ENCODE measurements around the gene VAC14. TPM values are rescaled to one million over a fixed set of nuclear protein-coding genes. Genes with fewer than 3 reads are reported as not detected.

The VAC14 gene
- total and polyA plus RNA-seq, 3 donors from 2014 or later, result 41.0 to 80.5 (median 61.8) TPM

DNA sequence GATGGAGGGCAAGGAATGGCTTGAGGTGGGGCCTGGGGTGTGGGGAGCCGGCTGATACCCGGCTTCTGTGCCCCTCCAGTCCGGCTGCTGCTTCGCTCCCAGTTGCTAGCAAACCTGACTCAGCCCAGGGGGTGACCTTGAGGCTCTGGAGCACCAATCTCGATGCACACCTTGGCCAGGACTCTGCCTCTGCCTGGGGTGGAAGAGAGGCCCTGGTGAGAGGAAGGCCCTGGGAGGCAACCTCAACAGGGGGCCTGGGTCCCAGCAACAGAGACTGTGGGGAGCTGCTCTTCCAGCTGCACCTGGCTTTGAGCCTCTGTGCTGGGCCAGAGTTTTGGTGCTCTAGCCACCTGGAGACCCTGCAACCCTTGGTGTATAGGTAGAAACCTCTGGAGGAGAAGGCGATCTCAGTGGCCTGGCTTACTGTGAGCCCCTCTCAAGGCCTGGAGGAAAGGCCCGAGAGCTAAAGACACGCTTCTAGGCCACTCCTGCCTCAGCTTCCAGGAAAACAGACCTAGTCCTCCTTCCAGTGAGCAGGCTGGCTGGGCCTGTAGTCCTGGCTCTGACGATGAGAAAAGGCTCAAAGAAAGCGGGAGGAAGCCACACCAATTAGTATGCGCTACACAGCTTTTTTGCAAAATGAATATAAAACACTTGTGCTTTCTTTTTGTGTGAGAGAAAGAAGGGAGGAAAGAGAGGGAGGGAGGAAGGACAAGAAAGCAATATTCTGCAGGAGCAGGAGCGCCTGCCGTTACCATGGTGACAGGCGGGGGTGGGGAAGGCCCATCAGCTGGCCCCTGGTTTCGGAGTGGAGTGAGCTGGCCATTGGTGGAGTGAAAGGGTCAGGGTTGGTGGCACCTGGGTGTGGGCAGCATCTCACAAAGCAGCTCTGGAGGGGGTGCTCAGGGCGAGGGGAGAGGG lies 51.0 kb downstream of the VAC14 start:
- WGBS, 2 donors, result 54 to 67% methylated on average over 10 to 16 of the region's 16 CpGs
- no peak for DNase-seq
- intact Hi-C loops (cut with DNase I; ENCODE audit: low total_unique reads), result no loop called here

GRCh38 chr16:70749006-70749678 lies 51.8 kb downstream of the VAC14 start:
- no peak overlapping the region for H3K4me3 ChIP-seq
- H3K27ac ChIP-seq, result no peak overlapping the region
- H3K36me3 ChIP-seq (ENCODE audit: low read depth, missing control alignments), result no peaks in the 10 kb centered on the region
- intact Hi-C loops (cut with DNase I; ENCODE audit: low total_unique reads), result no loop called here
- no peaks in the 10 kb centered on the region for H3K9me3 ChIP-seq
- TF ChIP-seq POLR2A (IDR thresholded peaks at IDR 0.05), result no peak
- TF ChIP-seq, protein P1, sequence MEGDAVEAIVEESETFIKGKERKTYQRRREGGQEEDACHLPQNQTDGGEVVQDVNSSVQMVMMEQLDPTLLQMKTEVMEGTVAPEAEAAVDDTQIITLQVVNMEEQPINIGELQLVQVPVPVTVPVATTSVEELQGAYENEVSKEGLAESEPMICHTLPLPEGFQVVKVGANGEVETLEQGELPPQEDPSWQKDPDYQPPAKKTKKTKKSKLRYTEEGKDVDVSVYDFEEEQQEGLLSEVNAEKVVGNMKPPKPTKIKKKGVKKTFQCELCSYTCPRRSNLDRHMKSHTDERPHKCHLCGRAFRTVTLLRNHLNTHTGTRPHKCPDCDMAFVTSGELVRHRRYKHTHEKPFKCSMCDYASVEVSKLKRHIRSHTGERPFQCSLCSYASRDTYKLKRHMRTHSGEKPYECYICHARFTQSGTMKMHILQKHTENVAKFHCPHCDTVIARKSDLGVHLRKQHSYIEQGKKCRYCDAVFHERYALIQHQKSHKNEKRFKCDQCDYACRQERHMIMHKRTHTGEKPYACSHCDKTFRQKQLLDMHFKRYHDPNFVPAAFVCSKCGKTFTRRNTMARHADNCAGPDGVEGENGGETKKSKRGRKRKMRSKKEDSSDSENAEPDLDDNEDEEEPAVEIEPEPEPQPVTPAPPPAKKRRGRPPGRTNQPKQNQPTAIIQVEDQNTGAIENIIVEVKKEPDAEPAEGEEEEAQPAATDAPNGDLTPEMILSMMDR (IDR thresholded peaks at IDR 0.05), result no peak
- no peaks in the 10 kb centered on the region for H3K27me3 ChIP-seq
- H3K4me1 ChIP-seq, result peaks cover 59% of the 10 kb centered on the region
- no peak for DNase-seq
- 86 to 88% methylated on average over 9 of the region's 9 CpGs for WGBS, 2 donors

More for the DNA sequence above, 51.0 kb downstream of the VAC14 start:
- no peaks in the 10 kb centered on the region for H3K36me3 ChIP-seq (ENCODE audit: low read depth, missing control alignments)
- peaks cover 54% of the 10 kb centered on the region for H3K4me1 ChIP-seq
- no peaks in the 10 kb centered on the region for H3K9me3 ChIP-seq
- no peak overlapping the region for H3K4me3 ChIP-seq
- no peak for TF ChIP-seq POLR2A (IDR thresholded peaks at IDR 0.05)
- TF ChIP-seq, protein P1 (IDR thresholded peaks at IDR 0.05), result no peak
- H3K27ac ChIP-seq, result no peak overlapping the region
- no peaks in the 10 kb centered on the region for H3K27me3 ChIP-seq

- no peak overlapping the region for H3K27ac ChIP-seq
- TF ChIP-seq POLR2A (IDR thresholded peaks at IDR 0.05), result no peak
- TF ChIP-seq, protein P1 (IDR thresholded peaks at IDR 0.05), result no peak
- H3K27me3 ChIP-seq, result no peaks in the 10 kb centered on the region
- no peak for DNase-seq
- 90 to 92% methylated on average over 12 to 15 of the region's 15 CpGs for WGBS, 2 donors
- intact Hi-C loops (cut with DNase I; ENCODE audit: low total_unique reads), result no loop called here
- H3K4me1 ChIP-seq, result peaks cover 62% of the 10 kb centered on the region
- H3K4me3 ChIP-seq, result no peak overlapping the region
- H3K9me3 ChIP-seq, result no peaks in the 10 kb centered on the region
- no peaks in the 10 kb centered on the region for H3K36me3 ChIP-seq (ENCODE audit: low read depth, missing control alignments)
Observed at GRCh38 chr16:70747703-70748631, 53.0 kb downstream of the VAC14 start.

DNA sequence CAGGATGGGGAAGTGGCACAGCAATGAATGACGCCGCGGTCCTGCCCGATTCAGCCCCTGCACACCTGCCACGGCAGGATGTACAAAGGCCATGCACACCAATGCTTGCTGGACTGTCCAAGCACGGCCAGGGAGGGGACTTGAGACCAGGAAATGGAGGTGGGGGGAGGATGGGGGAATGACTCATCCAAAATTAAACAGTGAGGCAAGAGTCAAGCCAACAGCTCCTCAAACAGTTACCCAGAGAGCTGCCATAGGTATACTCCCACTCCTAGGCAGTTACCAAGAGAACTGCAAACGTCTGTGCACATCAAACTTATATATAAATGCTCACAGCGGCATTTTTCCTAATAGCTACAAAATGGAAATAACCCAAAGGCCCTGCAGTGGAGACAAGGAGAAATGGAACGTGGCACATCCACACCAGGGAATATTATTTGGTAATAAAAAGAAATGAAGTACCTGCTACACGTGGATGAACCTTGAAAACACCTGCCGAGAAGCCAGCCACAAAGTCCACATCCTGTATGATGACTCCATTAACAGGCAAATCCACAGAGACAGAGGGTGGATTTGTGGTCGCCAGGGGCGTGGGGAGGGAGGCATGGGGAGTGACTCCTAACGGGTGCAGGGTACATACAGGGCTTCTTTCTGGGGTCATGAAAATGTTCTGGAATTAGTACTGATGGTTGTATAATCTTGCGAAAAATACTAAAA lies 54.1 kb downstream of the VAC14 start:
- Histone ChIP-seq H3K27me3 (no peaks in the 10 kb centered on the region), H3K9me3 (no peaks in the 10 kb centered on the region), H3K4me1 (peaks cover 58% of the 10 kb centered on the region), H3K4me3 (no peak overlapping the region), H3K27ac (no peak overlapping the region), H3K36me3 (ENCODE audit: low read depth, missing control alignments) (no peaks in the 10 kb centered on the region)
- no peak for DNase-seq
- intact Hi-C loops (cut with DNase I; ENCODE audit: low total_unique reads), result no loop called here
- WGBS, 2 donors, result 79 to 87% methylated on average over 15 of the region's 15 CpGs
- TF ChIP-seq POLR2A (IDR thresholded peaks at IDR 0.05), result no peak
- TF ChIP-seq, protein P1 (IDR thresholded peaks at IDR 0.05), result no peak
